A673 (cell line): ENCODE data around the gene CAPN10. TPM values are rescaled to one million over a fixed set of nuclear protein-coding genes. Genes with fewer than 3 reads are reported as not detected.
"Not testable (repeated sequence)": the region's sequence is repeated elsewhere in the genome, so short reads cannot be mapped to it uniquely, and the experiment has no call there.

Source experiments
- BruUV-seq: library from RNA; stranded (reverse); fragments of 400-500 nt; replicated peaks from 2 replicates; lab custom pipeline; 2021; lab: Mats Ljungman, UMichigan
- CTCF ChIA-PET: fragments of 300-600 bp; sonication (Branson Sonifier 250); formaldehyde crosslinking; loops from one replicate; lab custom pipeline; 2022; ENCODE audit warnings: antibody characterized with exemption; lab: Charles Lee
- POLR2A ChIA-PET: fragments of 300-600 bp; sonication (Branson Sonifier 250); formaldehyde crosslinking; loops from one replicate; lab custom pipeline; 2022; ENCODE audit warnings: antibody characterized with exemption; ENCODE audit not compliant: low non-redundant PET; lab: Charles Lee
- DNase-seq: peaks from one replicate; pipeline ENCODE4 v3.0.0-alpha.2; 2015; ENCODE audit warnings: low spot score
- H3K27ac ChIP-seq: fragments of 200-600 bp; sonication (generic); 2 replicates; pipeline ENCODE4 v1.5.1; 2016; ENCODE audit warnings: mixed run types, low read depth, mild to moderate bottlenecking, mixed read lengths, antibody characterized with exemption, low read length; ENCODE audit not compliant: poor library complexity, severe bottlenecking
- H3K27me3 ChIP-seq: fragments of 200-600 bp; sonication (generic); replicated peaks from 2 replicates; pipeline ENCODE4 v1.6.1; 2017; ENCODE audit warnings: mixed run types, low read depth, mild to moderate bottlenecking, mixed read lengths, antibody characterized with exemption, low read length; ENCODE audit not compliant: insufficient read depth, poor library complexity
- H3K36me3 ChIP-seq: fragments of 200-600 bp; sonication (generic); 2 replicates; pipeline ENCODE4 v1.6.1; 2016; ENCODE audit warnings: mixed run types, mild to moderate bottlenecking, mixed read lengths, antibody characterized with exemption, low read length; ENCODE audit not compliant: insufficient read depth, poor library complexity, severe bottlenecking
- H3K4me1 ChIP-seq: fragments of 200-600 bp; sonication (generic); 2 replicates; pipeline ENCODE4 v1.6.1; 2017; ENCODE audit warnings: mixed run types, mild to moderate bottlenecking, mixed read lengths, antibody characterized with exemption, low read length; ENCODE audit not compliant: insufficient read depth, poor library complexity, severe bottlenecking
- H3K4me3 ChIP-seq: fragments of 200-600 bp; sonication (generic); 2 replicates; pipeline ENCODE4 v1.5.1; 2016; ENCODE audit warnings: low read depth, mixed run types, mild to moderate bottlenecking, mixed read lengths, low read length; ENCODE audit not compliant: poor library complexity, severe bottlenecking
- H3K9me3 ChIP-seq: fragments of 200-600 bp; sonication (generic); 2 replicates; pipeline ENCODE4 v1.6.1; 2016; ENCODE audit warnings: mixed run types, low read depth, mild to moderate bottlenecking, mixed read lengths, antibody characterized with exemption, low read length; ENCODE audit not compliant: poor library complexity, severe bottlenecking
- CTCF ChIP-seq: fragments of 300-800, 200-600 bp; sonication (generic); conservative IDR thresholded peaks from 2 replicates; pipeline ENCODE4 v1.5.1; 2017; ENCODE audit warnings: low read depth, mild to moderate bottlenecking, antibody characterized with exemption, low read length, moderate library complexity, mixed read lengths
- EZH2 ChIP-seq: fragments of 200-600 bp; sonication (generic); IDR thresholded peaks from 2 replicates; pipeline ENCODE4 v1.6.1; 2017; ENCODE audit warnings: borderline replicate concordance, low read depth, mild to moderate bottlenecking, mixed read lengths, antibody characterized with exemption, low read length; ENCODE audit not compliant: poor library complexity, severe bottlenecking
- intact Hi-C: fragments of 100-400 bp; cut with micrococcal nuclease; formaldehyde crosslinking; loops from one replicate; pipeline ENCODE4 v1.10.0; 2022; ENCODE audit not compliant: unreplicated experiment
- total RNA-seq: library from RNA; stranded (reverse); gene quantifications from 2 replicates; pipeline ENCODE4 v1.2.3, GENCODE V29; 2021

The CAPN10 gene
- total RNA-seq, 1 experiment from 2014 or later: 43.5 TPM

DNA sequence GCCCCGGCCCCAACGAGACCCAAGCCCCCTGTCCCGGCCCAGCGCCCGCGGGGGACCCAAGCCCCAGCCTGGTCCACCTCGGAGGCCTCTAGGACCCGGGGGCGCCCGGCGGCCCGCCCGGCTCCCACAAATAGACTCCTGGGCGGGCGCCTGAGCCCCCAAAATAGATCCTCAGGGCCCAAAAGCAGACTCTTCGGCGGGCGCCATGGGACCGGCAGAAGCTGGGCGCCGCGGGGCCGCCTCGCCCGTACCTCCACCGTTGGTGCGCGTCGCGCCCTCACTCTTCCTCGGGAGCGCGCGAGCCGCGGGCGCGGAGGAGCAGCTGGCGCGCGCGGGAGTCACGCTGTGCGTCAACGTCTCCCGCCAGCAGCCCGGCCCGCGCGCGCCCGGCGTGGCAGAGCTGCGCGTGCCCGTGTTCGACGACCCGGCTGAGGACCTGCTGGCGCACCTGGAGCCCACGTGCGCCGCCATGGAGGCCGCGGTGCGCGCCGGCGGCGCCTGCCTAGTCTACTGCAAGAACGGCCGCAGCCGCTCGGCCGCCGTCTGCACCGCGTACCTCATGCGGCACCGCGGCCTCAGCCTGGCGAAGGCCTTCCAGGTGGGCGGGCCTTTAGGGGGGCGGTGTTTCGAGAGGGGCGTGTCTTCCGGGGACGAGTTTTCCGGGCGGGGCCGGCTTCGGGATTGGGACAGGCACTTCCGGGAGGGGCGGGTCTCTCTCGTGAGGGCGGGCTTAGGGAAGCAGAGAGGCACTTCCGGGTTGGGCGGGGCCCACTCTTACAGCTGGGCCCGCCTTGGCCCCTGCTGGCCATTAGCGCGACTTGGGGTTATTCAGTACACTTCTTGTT lies 25.8 kb upstream of the CAPN10 start:
- Histone ChIP-seq H3K27ac (peak overlapping the region; percentile 98), H3K4me1 (peaks cover 15% of the 10 kb centered on the region), H3K9me3 (no peaks in the 10 kb centered on the region), H3K4me3 (peak overlapping the region; percentile 87), H3K36me3 (no peaks in the 10 kb centered on the region), H3K27me3 (no peaks in the 10 kb centered on the region)
- peak; percentile 97 for DNase-seq
- CTCF ChIA-PET: interaction anchor here (0.9 kb wide), 1 partner anchor 47 kb away, joined by 3 read pairs; no protein-coding TSS in a partner anchor
- TF ChIP-seq CTCF: peak; percentile 31; the same call in 1 of the 2 replicates
- no peak for TF ChIP-seq EZH2
- intact Hi-C loops: no loop called here
- POLR2A ChIA-PET: interaction anchor here (0.7 kb wide), 1 partner anchor 1157 kb away, joined by 3 read pairs; no protein-coding TSS in a partner anchor
- no TSS peak for BruUV-seq

DNA sequence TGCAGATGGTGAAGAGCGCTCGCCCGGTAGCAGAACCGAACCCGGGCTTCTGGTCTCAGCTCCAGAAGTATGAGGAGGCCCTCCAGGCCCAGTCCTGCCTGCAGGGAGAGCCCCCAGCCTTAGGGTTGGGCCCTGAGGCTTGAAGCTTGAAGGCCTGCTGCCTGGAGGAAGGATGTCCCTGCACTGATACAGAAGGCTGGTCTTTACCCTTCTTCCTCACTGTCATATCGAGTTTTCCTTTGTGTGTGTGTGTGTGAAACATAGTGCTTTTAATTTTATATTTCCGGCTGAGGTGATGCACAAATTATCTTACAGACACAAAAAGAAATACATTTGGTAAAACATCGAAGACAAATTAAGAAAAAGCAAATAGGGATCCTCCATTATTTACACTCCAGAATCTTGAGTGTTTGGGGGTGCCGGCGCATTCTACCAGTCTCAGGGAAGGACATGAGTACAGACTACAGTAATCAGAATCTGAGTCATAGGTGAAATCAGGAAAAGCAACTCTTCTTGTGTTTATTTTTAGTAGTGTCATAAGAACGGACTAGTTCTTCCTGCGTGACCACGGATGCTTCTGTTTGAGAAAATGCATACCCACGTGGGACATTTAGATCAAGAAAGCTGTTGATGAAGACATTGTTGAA lies 25.1 kb upstream of the CAPN10 start:
- H3K9me3 ChIP-seq: no peaks in the 10 kb centered on the region
- CTCF ChIA-PET: interaction anchor here (0.9 kb wide), 1 partner anchor 47 kb away, joined by 3 read pairs; no protein-coding TSS in a partner anchor
- H3K36me3 ChIP-seq: no peaks in the 10 kb centered on the region
- intact Hi-C loops: no loop called here
- H3K27ac ChIP-seq: peak overlapping the region; percentile 98
- H3K4me3 ChIP-seq: peak overlapping the region; percentile 87
- DNase-seq: no peak
- BruUV-seq: TSS peak; percentile 77
- H3K4me1 ChIP-seq: peaks cover 22% of the 10 kb centered on the region
- TF ChIP-seq CTCF: no peak
- TF ChIP-seq EZH2: no peak
- no peaks in the 10 kb centered on the region for H3K27me3 ChIP-seq
- POLR2A ChIA-PET: interaction anchor here (0.7 kb wide), 1 partner anchor 1157 kb away, joined by 3 read pairs; no protein-coding TSS in a partner anchor

DNA sequence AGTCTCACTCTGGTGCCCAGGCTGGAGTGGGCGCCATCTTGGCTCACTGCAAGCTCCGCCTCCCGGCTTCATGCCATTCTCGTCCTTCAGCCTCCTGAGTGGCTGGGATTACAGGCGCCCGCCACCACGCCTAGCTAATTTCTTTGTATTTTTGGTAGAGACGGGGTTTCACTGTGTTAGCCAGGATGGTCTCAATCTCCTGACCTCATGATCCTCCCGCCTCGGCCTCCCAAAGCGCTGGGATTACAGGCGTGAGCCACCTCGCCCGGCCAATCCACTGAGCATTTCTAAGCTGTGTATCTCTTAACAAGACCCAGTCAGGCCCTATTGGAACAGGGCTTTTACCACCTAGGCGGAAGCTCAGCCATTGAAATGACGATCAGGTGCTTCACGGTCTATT lies 23.3 kb upstream of the CAPN10 start:
- intact Hi-C loops, H3K36me3 ChIP-seq, H3K9me3 ChIP-seq, H3K4me3 ChIP-seq, H3K27me3 ChIP-seq, H3K27ac ChIP-seq, CTCF ChIA-PET, DNase-seq, BruUV-seq: not testable (repeated sequence)
- H3K4me1 ChIP-seq: peaks cover 30% of the 10 kb centered on the region
- POLR2A ChIA-PET: interaction anchor here (0.7 kb wide), 1 partner anchor 23 kb away, joined by 5 read pairs; no protein-coding TSS in a partner anchor
